HG02938 (cell line): Measurements from ENCODE around the gene CNKSR3.

Experiments
- ATAC-seq: cut with Tn5 transposase; IDR thresholded peaks from one replicate; pipeline ENCODE4 v1.9.1; 2021; ENCODE audit warnings: mild to moderate bottlenecking, moderate library complexity; ENCODE audit not compliant: unreplicated experiment

Gene CNKSR3

GRCh38 chr6:154504102-154504501, 6.4 kb downstream of the CNKSR3 start:
- ATAC-seq = no peak

DNA sequence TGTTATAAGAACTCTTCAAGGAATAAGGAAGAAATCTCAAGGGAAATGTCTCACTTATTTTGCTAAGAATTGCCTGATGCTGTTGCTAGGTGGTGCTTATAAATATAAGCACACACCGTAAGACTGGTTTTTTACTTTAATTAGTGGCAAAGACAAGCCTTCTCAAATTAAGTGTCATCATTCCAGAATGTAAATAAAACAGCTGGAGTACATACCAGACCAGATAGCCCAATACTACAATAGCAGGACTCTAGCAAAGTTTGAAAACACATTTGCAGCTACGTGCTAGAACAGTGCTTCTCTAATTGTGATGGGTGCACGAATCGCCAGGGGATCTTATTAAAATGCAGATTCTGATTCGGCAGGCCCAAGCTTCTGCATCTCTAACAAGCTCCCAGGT, 6.8 kb downstream of the CNKSR3 start:
- no peak for ATAC-seq

GRCh38 chr6:154502553-154502952, 7.9 kb downstream of the CNKSR3 start:
- no peak for ATAC-seq

DNA sequence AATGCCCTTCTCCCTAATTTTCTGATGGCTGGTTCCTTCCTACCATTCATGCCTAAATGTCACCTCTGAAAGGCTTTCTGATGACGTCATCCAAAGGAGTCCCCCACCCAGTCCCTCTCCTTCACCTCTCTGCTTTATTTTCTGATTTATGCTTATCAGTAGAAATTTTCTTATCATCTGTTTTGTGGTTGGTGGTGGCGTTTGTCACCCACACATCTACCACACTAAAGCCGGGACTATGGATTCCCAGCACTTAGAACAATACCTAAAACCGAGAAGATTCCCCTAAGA, 9.0 kb downstream of the CNKSR3 start:
- ATAC-seq = no peak

DNA sequence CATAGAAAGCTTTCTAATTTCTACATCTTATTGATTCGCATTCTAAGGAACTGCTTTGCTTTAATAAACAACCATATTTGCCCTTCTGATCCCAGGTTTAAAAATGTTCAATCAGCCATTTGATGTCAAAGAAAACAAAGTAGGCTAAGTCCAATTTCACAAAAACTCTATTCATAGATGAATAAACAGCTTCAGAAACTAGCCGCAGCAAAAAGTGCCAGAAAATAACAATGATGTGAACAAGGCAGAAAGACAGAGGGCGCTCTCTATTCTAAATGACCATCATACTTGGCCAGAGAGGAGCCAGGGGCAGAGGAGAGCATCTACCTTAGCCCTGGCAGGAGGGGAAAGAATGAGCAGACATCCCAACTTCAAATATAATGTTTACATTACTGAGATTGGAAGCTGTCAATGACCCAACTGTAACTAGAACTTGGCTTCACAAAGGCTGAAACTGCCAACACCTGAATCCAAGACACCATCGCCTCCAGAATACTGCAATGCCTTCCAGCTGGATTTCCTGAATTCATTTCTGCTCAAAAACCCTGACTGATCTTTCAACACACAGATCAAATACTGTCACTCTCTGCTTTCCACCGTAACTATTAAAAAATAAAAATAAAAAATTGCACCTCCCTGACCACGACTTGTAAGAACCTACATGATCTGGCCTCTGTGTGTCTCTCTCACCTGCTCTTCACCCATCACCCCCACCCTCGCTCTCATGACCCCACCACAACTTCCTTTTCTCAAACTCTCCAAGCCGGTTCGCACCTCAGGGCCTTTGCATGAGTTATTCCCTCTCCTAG, 9.5 kb downstream of the CNKSR3 start:
- ATAC-seq = no peak

DNA sequence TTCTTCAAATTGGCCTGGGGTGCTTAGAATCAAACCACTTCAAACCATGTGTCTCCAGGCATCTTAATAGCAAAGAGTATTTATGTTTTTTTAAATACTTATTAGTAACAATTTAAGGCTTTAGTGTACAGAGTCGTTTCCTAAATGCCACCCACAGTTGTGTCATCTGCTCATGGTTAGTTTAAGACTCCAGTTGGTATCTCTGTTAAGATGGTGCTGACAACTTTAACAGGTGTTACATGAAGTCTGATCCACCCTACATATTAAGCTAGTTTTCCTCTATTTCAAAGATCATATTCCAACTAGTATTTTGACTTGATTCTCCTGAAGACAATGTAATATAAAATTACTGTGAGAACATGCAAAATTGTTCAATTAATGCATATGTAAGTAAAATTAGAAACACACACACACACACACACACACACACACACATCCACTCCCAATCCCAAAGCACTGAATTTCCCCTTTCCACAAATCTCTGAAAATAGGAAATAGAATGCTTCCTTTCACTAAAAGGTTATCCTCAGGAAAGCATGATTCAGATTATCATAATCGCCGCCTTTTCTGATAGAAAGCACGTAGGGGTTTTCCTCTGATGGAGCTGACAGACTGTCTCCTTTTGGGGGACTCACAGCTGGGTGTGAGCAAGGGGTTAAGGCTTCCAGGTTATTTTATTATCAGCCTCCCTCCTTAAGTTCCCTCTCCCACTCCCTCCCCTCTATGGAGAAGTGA, 10.5 kb downstream of the CNKSR3 start:
- no peak for ATAC-seq

GRCh38 chr6:154498340-154498934, 12.0 kb downstream of the CNKSR3 start:
- ATAC-seq = no peak

DNA sequence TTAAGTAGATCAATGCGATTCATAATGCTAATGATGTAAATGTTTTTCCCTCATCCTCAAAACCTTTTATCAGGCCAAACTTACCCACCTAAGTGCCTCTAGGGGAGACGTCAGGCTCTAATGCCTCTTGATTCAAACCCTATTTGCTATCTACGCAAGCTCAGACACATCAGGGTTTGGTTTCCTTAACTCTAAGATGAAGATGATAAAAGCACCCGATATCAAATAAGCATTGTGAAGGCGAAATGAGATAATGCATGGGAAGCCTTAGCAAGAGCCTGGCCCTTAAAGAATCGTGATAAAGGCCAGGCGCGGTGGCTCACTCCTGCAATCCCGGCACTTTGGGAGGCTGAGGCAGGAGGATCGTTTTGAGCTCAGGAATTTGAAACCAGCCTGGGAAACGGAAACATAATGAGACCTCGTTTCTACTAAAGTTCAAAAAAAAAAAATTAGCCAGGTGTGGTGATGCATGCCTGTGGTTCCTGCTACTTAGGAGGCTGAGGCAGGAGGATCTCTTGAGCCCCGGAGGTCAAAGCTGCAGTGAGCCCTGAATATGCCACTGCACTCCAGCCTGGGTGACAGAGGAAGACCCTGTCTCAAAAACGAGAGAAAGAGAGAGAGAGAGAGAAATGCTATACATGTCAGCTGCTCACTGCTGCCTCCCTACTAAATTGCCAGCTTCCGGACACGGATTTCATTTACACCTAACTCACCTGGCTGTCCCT, 13.5 kb downstream of the CNKSR3 start:
- ATAC-seq = no peak

DNA sequence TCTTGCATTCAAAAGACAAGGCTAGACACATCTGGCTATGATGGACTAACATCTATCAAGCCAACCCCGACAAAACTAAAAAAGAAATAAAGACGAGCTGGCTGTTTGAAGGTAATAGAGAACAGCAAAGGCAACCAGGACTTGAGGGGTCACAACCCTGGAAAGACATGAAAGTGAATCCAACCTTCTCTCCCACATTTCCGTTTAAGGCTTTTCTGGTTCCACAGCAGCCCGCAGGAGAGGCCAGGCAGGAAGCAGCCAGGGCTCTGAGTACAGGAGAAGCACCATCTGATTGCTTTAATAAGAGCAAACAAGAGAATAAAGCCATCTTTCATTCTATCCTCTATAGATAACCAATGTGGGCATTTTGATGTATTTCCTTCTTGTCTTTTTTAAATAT, 14.3 kb downstream of the CNKSR3 start:
- ATAC-seq = no peak

DNA sequence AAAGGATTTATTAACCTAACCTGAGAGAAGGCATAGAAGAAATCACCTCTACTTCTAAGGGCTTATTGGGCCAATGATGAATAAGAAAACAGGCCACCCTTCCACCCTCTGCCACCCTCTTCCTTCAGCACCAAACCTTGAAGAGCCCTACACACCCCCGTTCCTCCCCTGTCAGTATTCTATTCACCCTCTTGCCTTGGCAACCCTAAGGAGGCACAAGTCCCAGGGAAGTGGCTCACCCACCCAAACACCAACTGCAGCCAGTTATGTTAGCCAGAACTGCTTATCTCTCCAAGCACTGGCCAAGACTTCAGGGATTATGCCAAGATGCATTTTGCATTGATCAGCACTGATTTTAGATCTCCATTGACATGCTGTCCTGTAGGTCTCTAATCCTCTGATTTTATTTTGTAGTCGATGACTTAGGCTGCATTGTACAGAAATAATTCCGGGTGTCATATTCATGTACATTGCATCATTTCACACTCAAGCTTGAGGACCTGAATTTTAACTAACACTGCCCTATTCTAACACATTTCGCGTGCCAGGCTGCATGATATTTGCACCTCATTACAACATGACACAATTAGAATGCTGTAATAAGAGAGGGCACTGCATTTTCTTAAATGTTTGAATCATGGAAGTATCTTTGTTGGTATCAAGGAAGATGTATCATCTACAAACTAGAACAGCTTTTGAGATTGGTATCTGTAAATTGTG, 15.7 kb downstream of the CNKSR3 start:
- no peak for ATAC-seq

DNA sequence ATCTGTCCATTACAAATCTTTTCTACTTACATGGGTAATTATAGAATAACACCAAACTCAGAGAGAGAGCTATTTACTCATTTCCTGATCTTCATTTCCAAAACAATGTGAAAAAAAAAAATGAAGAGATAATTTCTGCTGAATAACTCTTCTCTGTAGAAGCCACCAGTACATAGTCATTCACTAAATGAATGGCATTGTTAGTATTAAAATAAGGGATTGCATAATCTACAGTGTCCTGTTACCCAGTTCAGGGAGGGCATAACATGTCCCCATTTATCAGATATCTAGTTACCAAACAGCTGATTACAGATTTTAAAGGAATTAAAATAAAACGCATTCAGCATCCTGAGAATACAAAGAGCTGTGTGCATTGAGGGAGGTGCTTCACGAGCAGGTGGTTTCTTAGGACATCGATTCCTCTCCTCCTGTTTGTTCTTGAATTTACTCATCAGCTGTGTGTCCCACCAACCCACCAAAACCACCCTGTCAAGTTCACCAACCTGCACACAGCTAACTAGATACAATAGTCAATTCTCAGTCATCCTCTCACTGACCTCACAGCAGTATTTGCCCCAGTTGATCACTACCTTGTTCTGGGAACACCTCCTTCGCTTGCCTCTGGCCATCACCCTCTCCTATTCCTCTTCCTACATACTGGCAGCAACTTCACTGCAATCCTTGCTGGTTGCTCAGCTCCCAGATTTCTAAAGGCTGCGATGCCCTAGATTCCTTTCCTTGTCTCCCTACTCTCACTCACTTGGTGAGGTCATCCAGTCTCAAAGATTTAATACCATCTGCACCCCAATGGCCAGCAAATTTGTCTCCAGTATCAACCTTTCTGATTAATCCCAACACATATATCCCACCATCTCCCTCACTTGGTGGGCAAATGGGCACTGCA, 18.7 kb downstream of the CNKSR3 start:
- ATAC-seq = peak; percentile 39

GRCh38 chr6:154489822-154490221, 20.7 kb downstream of the CNKSR3 start:
- ATAC-seq = no peak

DNA sequence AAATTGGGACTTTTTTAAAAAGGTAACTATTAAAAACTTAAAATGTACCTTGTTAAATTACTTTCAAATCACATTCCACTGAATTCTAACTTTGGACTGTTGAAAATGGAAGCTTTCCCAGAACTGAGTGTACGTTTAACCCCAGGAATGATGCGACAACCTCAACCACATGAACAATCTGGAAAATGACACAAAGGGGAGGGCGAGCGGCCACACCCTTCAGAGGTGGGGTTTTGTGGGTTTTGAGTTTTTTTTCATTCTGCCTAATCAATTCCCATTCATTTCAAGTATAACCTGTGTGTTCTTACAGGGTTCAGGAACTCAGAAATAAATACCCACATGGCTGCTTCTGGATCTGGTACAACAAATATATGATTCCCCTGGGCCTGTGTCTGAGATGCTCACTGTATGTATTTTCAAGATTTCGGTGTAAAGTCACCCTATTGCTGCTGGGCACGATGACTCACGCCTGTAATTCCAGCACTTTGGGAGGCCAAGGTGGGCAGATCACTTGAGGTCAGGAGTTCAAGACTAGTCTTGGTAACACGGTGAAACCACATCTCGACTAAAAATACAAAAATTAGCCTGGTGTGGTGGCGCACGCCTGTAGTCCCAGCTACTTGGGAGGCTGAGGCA, 21.6 kb downstream of the CNKSR3 start:
- ATAC-seq = no peak

DNA sequence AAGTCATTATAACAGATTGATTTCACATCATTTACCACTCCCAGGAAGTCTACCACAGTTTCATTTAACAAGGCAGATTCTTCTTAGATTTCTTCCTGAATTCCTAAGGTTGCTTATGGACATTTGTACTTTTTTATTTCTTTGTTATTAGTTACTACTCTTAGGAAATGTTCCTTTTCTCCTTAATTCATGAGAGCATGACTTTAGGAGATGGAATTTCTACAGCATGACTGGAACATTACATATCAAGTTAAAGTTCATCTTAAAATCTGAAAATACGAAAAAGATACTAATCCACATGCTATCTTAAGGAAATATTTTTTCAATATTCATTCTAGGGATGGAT, 22.3 kb downstream of the CNKSR3 start:
- no peak for ATAC-seq

- no peak for ATAC-seq
These were observed 22.9 kb downstream of the CNKSR3 start for GRCh38 chr6:154487367-154488247.

DNA sequence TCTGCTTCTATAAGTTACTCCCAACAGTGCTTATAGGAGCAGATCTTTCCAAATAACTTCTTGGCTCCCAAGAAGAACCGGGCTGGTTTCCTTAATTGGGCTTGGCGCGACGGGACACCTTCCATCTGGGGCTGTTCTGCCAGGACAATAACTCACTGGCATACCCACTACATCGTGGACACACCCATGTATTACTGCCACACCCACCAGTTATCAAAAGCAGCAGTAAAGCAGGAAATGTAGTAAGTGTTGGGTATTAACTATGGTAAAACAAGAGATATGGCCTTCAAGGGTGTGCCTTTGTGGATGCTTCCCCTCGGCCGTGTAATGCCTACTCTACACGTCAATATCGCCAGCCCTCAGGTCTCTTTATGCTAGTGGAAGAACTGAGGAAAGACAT, 24.7 kb downstream of the CNKSR3 start:
- no peak for ATAC-seq

DNA sequence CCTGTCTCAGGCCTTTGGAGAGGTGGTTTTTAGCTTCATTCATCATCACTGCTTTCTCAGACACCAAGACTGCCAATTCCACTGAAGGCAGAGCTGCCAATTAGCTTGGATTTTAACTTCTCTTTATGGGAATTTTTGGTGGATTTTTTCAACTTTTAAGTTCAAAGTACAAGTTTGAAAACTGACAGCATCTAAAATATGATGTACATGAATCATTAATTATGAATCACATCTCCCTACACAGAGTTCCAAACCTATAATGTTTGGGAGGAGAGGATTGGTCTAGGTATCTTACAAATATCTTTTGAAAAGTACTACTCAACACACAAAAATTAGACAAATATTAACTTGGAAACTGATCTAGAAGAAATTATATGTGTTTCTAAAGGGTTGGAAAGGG, 25.5 kb downstream of the CNKSR3 start:
- no peak for ATAC-seq

DNA sequence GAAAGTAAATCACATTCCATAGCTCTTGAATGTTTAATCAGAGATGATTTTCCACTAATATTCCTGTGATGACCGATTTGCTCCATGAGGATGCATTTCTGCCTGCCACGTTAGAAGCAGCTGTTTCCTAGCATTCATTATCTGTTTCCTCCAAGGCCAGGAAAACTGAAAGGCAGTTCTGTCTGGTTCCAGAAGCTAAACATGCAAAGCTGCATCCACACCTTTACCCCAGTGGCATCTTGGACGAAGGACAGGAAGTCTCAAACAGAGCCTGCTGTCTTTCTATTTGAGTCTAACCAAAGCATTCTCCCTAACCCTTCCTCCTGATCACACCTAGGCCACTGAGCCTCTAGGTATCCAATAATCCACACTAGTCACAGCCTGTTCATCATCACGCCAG, 27.6 kb downstream of the CNKSR3 start:
- ATAC-seq = no peak
